Measurements from ENCODE around the gene ECEL1. TPM values are rescaled to one million over a fixed set of nuclear protein-coding genes. Genes with fewer than 3 reads are reported as not detected.

ECEL1 gene
- total and polyA plus RNA-seq, 2 experiments from 2014 or later = 6.7 to 17.5 TPM

GRCh38 chr2:232479341-232480200 lies 8.1 kb downstream of the ECEL1 start:
- Histone ChIP-seq H3F3A (replicated peaks; ENCODE audit: low read depth) (no peaks in the 10 kb centered on the region), H3K4me2 (no peak overlapping the region), H3K27ac (ENCODE audit: low read depth) (no peak overlapping the region), H2AFZ (no peak overlapping the region), H3K4me1 (ENCODE audit: insufficient read depth) (no peaks in the 10 kb centered on the region), H3K79me2 (replicated peaks; ENCODE audit: insufficient read depth) (no peaks in the 10 kb centered on the region), H3K36me3 (ENCODE audit: insufficient read depth) (no peaks in the 10 kb centered on the region), H4K20me1 (replicated peaks; ENCODE audit: insufficient read depth) (no peaks in the 10 kb centered on the region), H3K9me2 (ENCODE audit: insufficient read depth) (no peaks in the 10 kb centered on the region), H3K27me3 (ENCODE audit: insufficient read depth) (peaks cover 14% of the 10 kb centered on the region), H3K4me3 (no peak overlapping the region)
- ATAC-seq (peak; percentile 42), DNase-seq (ENCODE audit: low spot score) (no peak)
- Mint-ChIP-seq H3K9me3 (no peaks in the 10 kb centered on the region), H3K27ac (no peak overlapping the region), H3K27me3 (ENCODE audit: insufficient read depth, low read depth, poor library complexity) (peaks cover 27% of the 10 kb centered on the region), H3K36me3 (ENCODE audit: low read depth) (no peaks in the 10 kb centered on the region), H3K4me3 (no peak overlapping the region), H3K4me1 (peaks cover 5% of the 10 kb centered on the region; the same call in 2 of the 3 replicates)
- TF ChIP-seq CTCF (conservative IDR thresholded peaks at IDR 0.05; ENCODE audit: low read depth in 2 of 2) (peak in 1 of 2 experiments; percentile 45; a peak in 2 of 4 replicates), ETS1 (IDR thresholded peaks at IDR 0.05) (no peak)

GRCh38 chr2:232478571-232479340 lies 8.9 kb downstream of the ECEL1 start:
- H3K9me3 Mint-ChIP-seq = no peaks in the 10 kb centered on the region
- no peaks in the 10 kb centered on the region for H4K20me1 ChIP-seq (replicated peaks; ENCODE audit: insufficient read depth)
- DNase-seq (ENCODE audit: low spot score) = no peak
- no peaks in the 10 kb centered on the region for H3F3A ChIP-seq (replicated peaks; ENCODE audit: low read depth)
- H3K4me1 ChIP-seq (ENCODE audit: insufficient read depth) = no peaks in the 10 kb centered on the region
- no peak; the same call in 2 of the 3 replicates for ATAC-seq
- H3K9me2 ChIP-seq (ENCODE audit: insufficient read depth) = no peaks in the 10 kb centered on the region
- H3K27me3 ChIP-seq (ENCODE audit: insufficient read depth) = peaks cover 10% of the 10 kb centered on the region
- H2AFZ ChIP-seq = no peak overlapping the region
- H3K27me3 Mint-ChIP-seq (ENCODE audit: insufficient read depth, low read depth, poor library complexity) = peaks cover 19% of the 10 kb centered on the region
- H3K4me3 Mint-ChIP-seq = no peak overlapping the region
- no peak overlapping the region for H3K27ac ChIP-seq (ENCODE audit: low read depth)
- H3K27ac Mint-ChIP-seq = no peak overlapping the region
- peaks cover 5% of the 10 kb centered on the region; the same call in 2 of the 3 replicates for H3K4me1 Mint-ChIP-seq
- no peaks in the 10 kb centered on the region for H3K36me3 ChIP-seq (ENCODE audit: insufficient read depth)
- no peaks in the 10 kb centered on the region for H3K79me2 ChIP-seq (replicated peaks; ENCODE audit: insufficient read depth)
- no peak overlapping the region for H3K4me2 ChIP-seq
- no peak overlapping the region for H3K4me3 ChIP-seq
- H3K36me3 Mint-ChIP-seq (ENCODE audit: low read depth) = no peaks in the 10 kb centered on the region
- TF ChIP-seq ZNF331 (CRISPR knock-in tag; IDR thresholded peaks at IDR 0.05; ENCODE audit: low read depth) (no peak), NANOG (IDR thresholded peaks at IDR 0.05; ENCODE audit: borderline replicate concordance) (no peak), ZNF114 (CRISPR knock-in tag; IDR thresholded peaks at IDR 0.05) (no peak), EZH2 (IDR thresholded peaks at IDR 0.05; ENCODE audit: low read depth, unreplicated experiment) (no peak), ZNF462 (CRISPR knock-in tag; IDR thresholded peaks at IDR 0.05) (no peak), CTCF (conservative IDR thresholded peaks at IDR 0.05; ENCODE audit: low read depth in 2 of 2) (no peak)
